ENCODE data around the gene ISCU. TPM values are rescaled to one million over a fixed set of nuclear protein-coding genes. Genes with fewer than 3 reads are reported as not detected.

The ISCU gene
- total and polyA plus RNA-seq, 9 of the 15 experiments (the other 6 are each of a cell fraction or from before 2014, with no cell fraction given) = 15.9 to 92.5 (median 77.3) TPM

- TF ChIP-seq ARID4B (CRISPR knock-in tag; IDR thresholded peaks at IDR 0.05) (peak; percentile 6; the same call in 1 of the 2 replicates), CREB3L1 (IDR thresholded peaks at IDR 0.05; ENCODE audit: borderline replicate concordance, low read depth) (peak; percentile 28; the same call in 1 of the 2 replicates), ZNF121 (CRISPR knock-in tag; conservative IDR thresholded peaks at IDR 0.05) (no peak), NR2F6 (CRISPR knock-in tag; IDR thresholded peaks at IDR 0.05) (0 out of 2 replicates have a peak, but pooled peaks have one; percentile 5), ETS1 (conservative IDR thresholded peaks at IDR 0.05; ENCODE audit: control insufficient read depth, low read depth, low read length) (no peak), SMARCE1 (IDR thresholded peaks at IDR 0.05) (no peak), SMAD4 (CRISPR knock-in tag; conservative IDR thresholded peaks at IDR 0.05) (no peak), NR4A1 (CRISPR knock-in tag; IDR thresholded peaks at IDR 0.05) (no peak), NR4A1 (tag; IDR thresholded peaks at IDR 0.05) (no peak), TFE3 (CRISPR knock-in tag; IDR thresholded peaks at IDR 0.05) (no peak), ZFX (CRISPR knock-in tag; IDR thresholded peaks at IDR 0.05) (no peak; the same call in 1 of the 2 replicates), MAFG (tag; conservative IDR thresholded peaks at IDR 0.05) (no peak), SAFB (IDR thresholded peaks at IDR 0.05; ENCODE audit: borderline replicate concordance, low read depth, low read length) (no peak), KDM2B (CRISPR knock-in tag; IDR thresholded peaks at IDR 0.05) (no peak), CBX2 (IDR thresholded peaks at IDR 0.05; ENCODE audit: insufficient read depth, low read length, poor library complexity, severe bottlenecking) (no peak), JUN (IDR thresholded peaks at IDR 0.05; ENCODE audit: borderline replicate concordance, low read depth, low read length) (0 out of 2 replicates have a peak, but pooled peaks have one; percentile 27), JUN (CRISPR knock-in tag; IDR thresholded peaks at IDR 0.05; ENCODE audit: borderline replicate concordance) (no peak), ZNF124 (CRISPR knock-in tag; IDR thresholded peaks at IDR 0.05) (no peak), SIN3A (IDR thresholded peaks at IDR 0.05; ENCODE audit: borderline replicate concordance in 2 of 2, control insufficient read depth in 1 of 2, low read depth in 2 of 2, low read length in 2 of 2) (0 out of 4 replicates have a peak, but pooled peaks of 1 of the 2 experiments have one; percentile 38)
These were observed 874 bp downstream of the ISCU start (continued) for GRCh38 chr12:108563136-108563803.
